Measurements from ENCODE around the gene GLRA2. TPM values are rescaled to one million over a fixed set of nuclear protein-coding genes. Genes with fewer than 3 reads are reported as not detected.
"Not testable (repeated sequence)": the region's sequence is repeated elsewhere in the genome, so short reads cannot be mapped to it uniquely, and the experiment has no call there.

Gene GLRA2
- total RNA-seq, 1 donor from 2014 or later: 0.22 TPM

GRCh38 chrX:14590216-14590615 is 60.9 kb downstream of the GLRA2 start:
- DNase-seq (ENCODE audit: low spot score): no peak
- no peak for ATAC-seq
- intact Hi-C loops (cut with DNase I): no loop called here

- intact Hi-C loops (cut with DNase I): no loop called here
- ATAC-seq (no peak), DNase-seq (ENCODE audit: low spot score) (no peak)
These were observed 61.5 kb downstream of the GLRA2 start for GRCh38 chrX:14590693-14591424.

- intact Hi-C loops (cut with DNase I): no loop called here
- ATAC-seq (no peak), DNase-seq (ENCODE audit: low spot score) (no peak)
These were observed 62.6 kb downstream of the GLRA2 start for GRCh38 chrX:14591976-14592375.

GRCh38 chrX:14594521-14594920 is 65.2 kb downstream of the GLRA2 start:
- ATAC-seq: no peak
- intact Hi-C loops (cut with DNase I): no loop called here
- DNase-seq (ENCODE audit: low spot score): no peak

GRCh38 chrX:14598330-14598729 is 69.0 kb downstream of the GLRA2 start:
- intact Hi-C loops (cut with DNase I): no loop called here
- DNase-seq (ENCODE audit: low spot score) (no peak), ATAC-seq (no peak)

GRCh38 chrX:14607446-14607985 is 78.2 kb downstream of the GLRA2 start:
- intact Hi-C loops (cut with DNase I): no loop called here
- DNase-seq (ENCODE audit: low spot score): no peak
- ATAC-seq: no peak

GRCh38 chrX:14612450-14612849 is 83.1 kb downstream of the GLRA2 start:
- DNase-seq (ENCODE audit: low spot score); intact Hi-C loops (cut with DNase I); ATAC-seq: not testable (repeated sequence)

- DNase-seq (ENCODE audit: low spot score): no peak
- ATAC-seq: no peak
- intact Hi-C loops (cut with DNase I): no loop called here
These were observed 87.0 kb downstream of the GLRA2 start for GRCh38 chrX:14616301-14616700.

- no peak for ATAC-seq
- intact Hi-C loops (cut with DNase I): no loop called here
These were observed 87.5 kb downstream of the GLRA2 start for GRCh38 chrX:14616836-14617235.

GRCh38 chrX:14618177-14618965 is 89.0 kb downstream of the GLRA2 start:
- intact Hi-C loops (cut with DNase I): no loop called here
- ATAC-seq (no peak), DNase-seq (ENCODE audit: low spot score) (no peak)

More at GRCh38 chrX:14616836-14617235, 87.5 kb downstream of the GLRA2 start:
- DNase-seq (ENCODE audit: low spot score): no peak

GRCh38 chrX:14630733-14631132 is 101.4 kb downstream of the GLRA2 start:
- DNase-seq (ENCODE audit: low spot score): no peak
- ATAC-seq: no peak
- intact Hi-C loops (cut with DNase I): no loop called here

GRCh38 chrX:14641681-14642655 is 112.6 kb downstream of the GLRA2 start:
- no peak for ATAC-seq
- intact Hi-C loops (cut with DNase I): no loop called here
- no peak for DNase-seq (ENCODE audit: low spot score)

GRCh38 chrX:14660970-14661369 is 131.6 kb downstream of the GLRA2 start:
- DNase-seq (ENCODE audit: low spot score) (no peak), ATAC-seq (no peak)
- intact Hi-C loops (cut with DNase I): no loop called here

- ATAC-seq (no peak), DNase-seq (ENCODE audit: low spot score) (no peak)
These were observed 141.5 kb downstream of the GLRA2 start for GRCh38 chrX:14670819-14671218.

GRCh38 chrX:14672611-14673172 is 143.4 kb downstream of the GLRA2 start:
- DNase-seq (ENCODE audit: low spot score) (no peak), ATAC-seq (no peak)
- intact Hi-C loops (cut with DNase I): no loop called here

More at GRCh38 chrX:14670819-14671218, 141.5 kb downstream of the GLRA2 start:
- intact Hi-C loops (cut with DNase I): no loop called here

- intact Hi-C loops (cut with DNase I): no loop called here
- no peak for ATAC-seq
- no peak for DNase-seq (ENCODE audit: low spot score)
These were observed 143.9 kb downstream of the GLRA2 start for GRCh38 chrX:14673236-14673635.

GRCh38 chrX:14673764-14674163 is 144.4 kb downstream of the GLRA2 start:
- ATAC-seq (no peak), DNase-seq (ENCODE audit: low spot score) (no peak)
- intact Hi-C loops (cut with DNase I): no loop called here

GRCh38 chrX:14675500-14675899 is 146.2 kb downstream of the GLRA2 start:
- ATAC-seq: no peak
- intact Hi-C loops (cut with DNase I): no loop called here
- no peak for DNase-seq (ENCODE audit: low spot score)

GRCh38 chrX:14676431-14676830 is 147.1 kb downstream of the GLRA2 start:
- intact Hi-C loops (cut with DNase I): no loop called here
- ATAC-seq (no peak), DNase-seq (ENCODE audit: low spot score) (no peak)

All from sciatic nerve (tissue), 2 donors.